CD4-positive, alpha-beta T cell treated with Interleukin-15 for 1 hour (primary cell): ENCODE results near the gene TACC2.

Experiments
- DNase-seq: peaks from one replicate; pipeline ENCODE4 v3.0.0-alpha.2; 2020

Gene TACC2

GRCh38 chr10:122149561-122150505 is 160.9 kb downstream of the TACC2 start:
- DNase-seq: no peak

- DNase-seq: no peak
These were observed 162.2 kb downstream of the TACC2 start for GRCh38 chr10:122151121-122151694.

- no peak for DNase-seq
These were observed 163.6 kb downstream of the TACC2 start for GRCh38 chr10:122152544-122152943.

GRCh38 chr10:122154031-122154544 is 165.1 kb downstream of the TACC2 start:
- no peak for DNase-seq

- DNase-seq: no peak
These were observed 165.8 kb downstream of the TACC2 start for GRCh38 chr10:122154545-122155366.

- no peak for DNase-seq
These were observed 168.5 kb downstream of the TACC2 start for GRCh38 chr10:122157451-122157850.

GRCh38 chr10:122158362-122158761 is 169.4 kb downstream of the TACC2 start:
- no peak for DNase-seq

- no peak for DNase-seq
These were observed 170.4 kb downstream of the TACC2 start for GRCh38 chr10:122159141-122159970.

GRCh38 chr10:122161795-122162194 is 172.8 kb downstream of the TACC2 start:
- DNase-seq: no peak

- DNase-seq: no peak
These were observed 173.8 kb downstream of the TACC2 start for GRCh38 chr10:122162671-122163173.

GRCh38 chr10:122163174-122164022 is 174.4 kb downstream of the TACC2 start:
- DNase-seq: no peak

GRCh38 chr10:122164023-122164601 is 175.1 kb downstream of the TACC2 start:
- DNase-seq: no peak

- DNase-seq: no peak
These were observed 176.0 kb downstream of the TACC2 start for GRCh38 chr10:122164815-122165483.

GRCh38 chr10:122165484-122166276 is 176.7 kb downstream of the TACC2 start:
- no peak for DNase-seq

- DNase-seq: no peak
These were observed 179.1 kb downstream of the TACC2 start for GRCh38 chr10:122168101-122168500.

GRCh38 chr10:122168598-122169394 is 179.8 kb downstream of the TACC2 start:
- DNase-seq: no peak

- no peak for DNase-seq
These were observed 181.8 kb downstream of the TACC2 start for GRCh38 chr10:122170802-122171201.
